Measurements from ENCODE around the gene DSCAML1.

DNA sequence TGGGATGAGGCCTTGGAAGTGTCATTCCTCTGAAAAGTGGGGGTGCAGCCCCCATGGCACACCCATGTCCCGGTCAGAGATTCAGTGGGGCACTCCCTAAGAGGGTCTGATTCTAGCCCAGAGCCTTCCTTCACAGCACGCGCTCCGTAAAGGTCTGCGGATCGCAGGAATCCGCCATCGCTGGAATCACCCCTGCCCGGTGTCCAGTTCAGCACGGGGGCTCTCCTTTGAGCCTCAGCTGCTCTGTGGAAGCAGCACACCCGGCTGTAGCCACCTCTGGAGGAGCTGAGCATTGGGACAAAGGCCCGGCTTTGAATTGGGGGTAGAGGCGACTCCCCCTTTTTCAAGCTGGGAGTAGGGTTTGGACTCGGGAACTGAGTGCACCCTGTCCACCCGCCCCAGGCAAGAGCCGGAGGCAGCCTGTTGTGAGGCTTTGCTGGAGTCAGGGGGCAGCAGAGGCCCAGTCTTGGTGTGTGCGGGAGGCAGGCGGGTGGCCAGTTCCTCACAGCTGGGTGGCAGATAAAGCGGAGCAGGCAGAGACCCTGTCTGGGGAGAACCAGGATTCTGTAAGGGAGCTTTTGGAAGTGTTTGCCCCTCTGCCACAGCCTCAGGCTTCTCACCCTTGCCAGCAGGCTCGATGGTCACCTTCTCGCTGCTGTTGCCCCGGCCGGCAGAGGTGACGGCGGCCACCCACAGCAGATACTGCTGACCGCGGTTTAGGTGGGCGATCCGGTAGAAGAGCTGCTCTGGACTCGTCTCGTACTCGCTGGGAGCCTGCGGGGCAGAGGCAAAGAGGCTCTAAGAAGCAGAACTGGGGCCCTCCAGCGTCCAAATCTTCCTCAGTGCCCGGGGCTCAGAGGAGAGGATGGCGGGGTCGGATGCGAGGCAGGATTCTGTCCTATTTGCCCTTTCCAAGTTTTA is 353.5 kb downstream of the DSCAML1 start:
- TF ChIP-seq CREB5 (CRISPR knock-in tag; IDR thresholded peaks at IDR 0.05; ENCODE audit: low read depth) (no peak), ZFP3 (CRISPR knock-in tag; IDR thresholded peaks at IDR 0.05) (no peak), CSRNP3 (CRISPR knock-in tag; IDR thresholded peaks at IDR 0.05) (no peak), ZC3H10 (CRISPR knock-in tag; IDR thresholded peaks at IDR 0.05) (no peak), RARB (CRISPR knock-in tag; IDR thresholded peaks at IDR 0.05) (no peak), BACH2 (CRISPR knock-in tag; IDR thresholded peaks at IDR 0.05; ENCODE audit: borderline replicate concordance) (no peak), TCF4 (CRISPR knock-in tag; IDR thresholded peaks at IDR 0.05; ENCODE audit: borderline replicate concordance) (no peak)

Data from SK-N-SH treated with all-trans-retinoic acid at 6 μM for 48 hours (cell line).